ENCODE results near the gene HOXA11. TPM values are rescaled to one million over a fixed set of nuclear protein-coding genes. Genes with fewer than 3 reads are reported as not detected.

The HOXA11 gene
- total and polyA plus RNA-seq, 10 of the 15 experiments (the other 5 are each of a cell fraction or from before 2014, with no cell fraction given), result not detected

- H3K36me3 ChIP-seq (ENCODE audit: control insufficient read depth in 2 of 2, insufficient read depth in 2 of 2, low read length in 1 of 2), result no peaks in the 10 kb centered on the region; a peak in 1 of 4 replicates
- DNase-seq (ENCODE audit: low read depth, low spot score) (no peak), ATAC-seq (peak; percentile 48; the same call in 2 of the 3 replicates), FAIRE-seq (no peak)
- ChIA-PET RAD21 (ENCODE audit: unreplicated experiment) (no interaction called here), CTCF (no interaction called here), POLR2A (no interaction called here), SMC1A (ENCODE audit: uncharacterized antibody, unreplicated experiment) (no interaction called here)
- H4K20me1 ChIP-seq (ENCODE audit: control insufficient read depth, insufficient read depth), result no peaks in the 10 kb centered on the region
- H3K9me3 ChIP-seq (replicated peaks; ENCODE audit: control insufficient read depth, insufficient read depth, low read length), result no peaks in the 10 kb centered on the region; the same call in 2 of the 3 replicates
- in situ Hi-C loops (cut with MboI) (loop anchor here (25.0 kb wide), 1 partner anchor 1084 kb away; no protein-coding TSS in a partner anchor), intact Hi-C loops (cut with micrococcal nuclease; ENCODE audit: unreplicated experiment) (no loop called here)
- H3K79me2 ChIP-seq (ENCODE audit: control insufficient read depth, insufficient read depth, low read length), result no peaks in the 10 kb centered on the region
- no peak overlapping the region for H3K27ac ChIP-seq (ENCODE audit: control insufficient read depth, insufficient read depth)
- no peaks in the 10 kb centered on the region for H3K4me1 ChIP-seq (ENCODE audit: control insufficient read depth, insufficient read depth, low read length)
- H3K4me2 ChIP-seq (ENCODE audit: control insufficient read depth, insufficient read depth), result no peak overlapping the region
- H3K27me3 ChIP-seq (replicated peaks in 1 of 2; ENCODE audit: control insufficient read depth in 2 of 2, insufficient read depth in 2 of 2, low read length in 1 of 2), result peaks cover 26 to 33% of the 10 kb centered on the region in 2 experiments
- H3K4me3 ChIP-seq, result no peak overlapping the region
- no peak overlapping the region for H3K9ac ChIP-seq (ENCODE audit: control insufficient read depth, insufficient read depth, low read length)
- 21% methylated on average over 30 of the region's 30 CpGs for WGBS (ENCODE audit: insufficient coverage, insufficient replicate concordance, low lambda C conversion rate, missing lambda C conversion rate)
- BruUV-seq (replicated peaks), result no TSS peak
- no peak overlapping the region for H2AFZ ChIP-seq (ENCODE audit: control insufficient read depth, low read depth, low read length)
- TF ChIP-seq MXI1 (IDR thresholded peaks at IDR 0.05; ENCODE audit: low read depth, low read length), result no peak
- TF ChIP-seq BMI1 (IDR thresholded peaks at IDR 0.05; ENCODE audit: borderline replicate concordance), result no peak
- no peak for TF ChIP-seq SRF (IDR thresholded peaks at IDR 0.05; ENCODE audit: low read depth in 2 of 2, low read length in 2 of 2)
- no peak for TF ChIP-seq NR2C2 (IDR thresholded peaks at IDR 0.05; ENCODE audit: borderline replicate concordance, control insufficient read depth, insufficient read length, low read depth)
- TF ChIP-seq TCF3 (IDR thresholded peaks at IDR 0.05; ENCODE audit: borderline replicate concordance, insufficient read depth, low read depth, low read length), result no peak
- TF ChIP-seq SMAD5 (IDR thresholded peaks at IDR 0.05; ENCODE audit: low read depth), result no peak
- no peak for TF ChIP-seq SMC3 (IDR thresholded peaks at IDR 0.05; ENCODE audit: borderline replicate concordance, low read length)
- TF ChIP-seq EZH2 (IDR thresholded peaks at IDR 0.05; ENCODE audit: borderline replicate concordance, control insufficient read depth, low read depth, low read length), result no peak
- no peak for TF ChIP-seq PKNOX1 (IDR thresholded peaks at IDR 0.05)
- TF ChIP-seq PRDM15 (CRISPR knock-in tag; IDR thresholded peaks at IDR 0.05), result no peak
- TF ChIP-seq CBFB (IDR thresholded peaks at IDR 0.05; ENCODE audit: low read depth), result no peak
- TF ChIP-seq EGR1 (IDR thresholded peaks at IDR 0.05; ENCODE audit: borderline replicate concordance in 1 of 2, low read depth in 2 of 2, low read length in 2 of 2), result no peak
- no peak for TF ChIP-seq RBBP5 (conservative IDR thresholded peaks at IDR 0.05)
- TF ChIP-seq RCOR1 (conservative IDR thresholded peaks at IDR 0.05; ENCODE audit: low read depth, low read length), result no peak
- no peak for TF ChIP-seq SREBF1 (IDR thresholded peaks at IDR 0.05; ENCODE audit: low read length)
- TF ChIP-seq SKIL (IDR thresholded peaks at IDR 0.05; ENCODE audit: low read depth, poor library complexity, severe bottlenecking), result no peak
- TF ChIP-seq POU2F2 (IDR thresholded peaks at IDR 0.05; ENCODE audit: borderline replicate concordance, low read depth, low read length), result no peak
Observed at GRCh38 chr7:27171637-27172314, 13.3 kb downstream of the HOXA11 start.
